IMR-90 (cell line): ENCODE measurements around the gene ZFHX3. TPM values are rescaled to one million over a fixed set of nuclear protein-coding genes. Genes with fewer than 3 reads are reported as not detected.

Source experiments
- ATAC-seq: fragments of 200-7000 bp; cut with Tn5 transposase; 2 replicates; pipeline ENCODE4 v1.9.1; 2020; ENCODE audit warnings: low read depth, mild to moderate bottlenecking, moderate library complexity
- BruUV-seq: library from RNA; stranded (reverse); fragments of 400-500 nt; replicated peaks from 2 replicates; lab custom pipeline; 2021; lab: Mats Ljungman, UMichigan
- CTCF ChIA-PET: fragments of 300-600 bp; formaldehyde crosslinking; extraction: SDS; loops from one replicate; lab custom pipeline; 2021; ENCODE audit warnings: antibody characterized with exemption; lab: Yijun Ruan, JAX
- POLR2A ChIA-PET: fragments of 300-600 bp; sonication (Branson Sonifier 250); formaldehyde crosslinking; loops from one replicate; lab custom pipeline; 2022; ENCODE audit warnings: antibody characterized with exemption; ENCODE audit not compliant: unreplicated experiment; lab: Charles Lee
- DNase-seq: peaks from one replicate; pipeline ENCODE4 v3.0.0; 2013
- H2AFZ ChIP-seq: replicated peaks from 2 replicates; pipeline ENCODE3; 2013; ENCODE audit warnings: low read length, mild to moderate bottlenecking; ENCODE audit not compliant: poor library complexity
- H2AK5ac ChIP-seq: 2 replicates; pipeline ENCODE4 v1.6.1; 2013; ENCODE audit warnings: low read depth, low read length, inconsistent platforms
- H2AK9ac ChIP-seq: replicated peaks from 2 replicates; pipeline ENCODE3; 2013; ENCODE audit warnings: mild to moderate bottlenecking, low read depth, low read length, moderate library complexity; ENCODE audit not compliant: poor library complexity
- H2BK120ac ChIP-seq: 2 replicates; pipeline ENCODE4 v1.6.1; 2013; ENCODE audit warnings: low read depth, low read length, inconsistent platforms
- H2BK15ac ChIP-seq: 3 replicates; pipeline ENCODE4 v1.6.1; 2013; ENCODE audit warnings: low read depth, low read length, inconsistent platforms
- H2BK20ac ChIP-seq: 2 replicates; pipeline ENCODE4 v1.6.1; 2013; ENCODE audit warnings: low read depth, mild to moderate bottlenecking, inconsistent platforms, low read length, moderate library complexity
- H2BK5ac ChIP-seq: 2 replicates; pipeline ENCODE4 v1.6.1; 2013; ENCODE audit warnings: mild to moderate bottlenecking, low read depth, low read length, inconsistent platforms; ENCODE audit not compliant: poor library complexity, severe bottlenecking
- H3K14ac ChIP-seq: replicated peaks from 2 replicates; pipeline ENCODE4 v1.6.1; 2013; ENCODE audit warnings: low read depth, low read length, inconsistent platforms
- H3K18ac ChIP-seq: 2 replicates; pipeline ENCODE4 v1.6.1; 2013; ENCODE audit warnings: low read depth, low read length, control low read depth
- H3K23ac ChIP-seq: 2 replicates; pipeline ENCODE4 v1.6.1; 2013; ENCODE audit warnings: low read depth, low read length, inconsistent platforms
- H3K27ac ChIP-seq: 2 replicates; pipeline ENCODE4 v1.5.1; 2013; ENCODE audit warnings: mild to moderate bottlenecking, control low read depth, low read length; ENCODE audit not compliant: insufficient read depth
- H3K27me3 ChIP-seq: 2 replicates; pipeline ENCODE4 v1.6.1; 2013; ENCODE audit warnings: low read length; ENCODE audit not compliant: control insufficient read depth, insufficient read depth
- H3K36me3 ChIP-seq: 2 replicates; pipeline ENCODE4 v1.6.1; 2013; ENCODE audit warnings: low read length, mixed read lengths; ENCODE audit not compliant: control insufficient read depth, insufficient read depth
- H3K4ac ChIP-seq: 2 replicates; pipeline ENCODE4 v1.6.1; 2013; ENCODE audit warnings: low read depth, low read length, inconsistent platforms
- H3K4me1 ChIP-seq: 2 replicates; pipeline ENCODE4 v1.6.1; 2013; ENCODE audit warnings: low read length, mixed read lengths; ENCODE audit not compliant: control insufficient read depth, insufficient read depth
- H3K4me2 ChIP-seq: 2 replicates; pipeline ENCODE4 v1.6.1; 2013; ENCODE audit warnings: low read depth, mild to moderate bottlenecking, control low read depth, low read length, moderate library complexity
- H3K4me3 ChIP-seq: 2 replicates; pipeline ENCODE4 v1.5.1; 2013; ENCODE audit warnings: low read depth, mild to moderate bottlenecking, control low read depth, low read length, moderate library complexity; ENCODE audit not compliant: insufficient read depth
- H3K56ac ChIP-seq: 2 replicates; pipeline ENCODE4 v1.6.1; 2013; ENCODE audit warnings: low read length, inconsistent platforms; ENCODE audit not compliant: insufficient read depth; ENCODE audit errors: extremely low read depth
- H3K79me1 ChIP-seq, 2 experiments: 2 replicates each; pipeline ENCODE4 v1.6.1; 2013; ENCODE audit warnings: low read length in 2 of 2, inconsistent platforms in 1 of 2, low read depth in 1 of 2
- H3K9ac ChIP-seq: 2 replicates; pipeline ENCODE4 v1.6.1; 2013; ENCODE audit warnings: low read depth, low read length, control low read depth
- H3K9me1 ChIP-seq: 2 replicates; pipeline ENCODE4 v1.6.1; 2013; ENCODE audit warnings: low read length, inconsistent platforms; ENCODE audit not compliant: insufficient read depth
- H3K9me3 ChIP-seq: 2 replicates; pipeline ENCODE4 v1.6.1; 2013; ENCODE audit warnings: low read length; ENCODE audit not compliant: control insufficient read depth, insufficient read depth
- H4K20me1 ChIP-seq: 2 replicates; pipeline ENCODE4 v1.6.1; 2013; ENCODE audit warnings: low read length, inconsistent platforms; ENCODE audit not compliant: insufficient read depth
- H4K5ac ChIP-seq: 2 replicates; pipeline ENCODE4 v1.6.1; 2013; ENCODE audit warnings: mild to moderate bottlenecking, low read depth, low read length, control low read depth
- H4K8ac ChIP-seq, 2 experiments: 2 replicates each; pipeline ENCODE4 v1.6.1; 2013; ENCODE audit warnings: low read depth in 2 of 2, low read length in 2 of 2, control low read depth in 1 of 2, inconsistent platforms in 1 of 2
- H4K91ac ChIP-seq: 2 replicates; pipeline ENCODE4 v1.6.1; 2013; ENCODE audit warnings: low read depth, low read length, inconsistent platforms; ENCODE audit not compliant: insufficient read depth
- BHLHE40 ChIP-seq: fragments of 150-350 bp; IDR thresholded peaks from 2 replicates; pipeline ENCODE4 v1.6.1; 2016; ENCODE audit warnings: mild to moderate bottlenecking, low read depth, low read length
- CEBPB ChIP-seq: IDR thresholded peaks from 2 replicates; pipeline ENCODE4 v1.6.1; 2012; ENCODE audit warnings: low read depth, low read length, improper control_type of control experiment
- CHD1 ChIP-seq: IDR thresholded peaks from 2 replicates; pipeline ENCODE4 v1.6.1; 2012; ENCODE audit warnings: low read depth, low read length, improper control_type of control experiment
- FOS ChIP-seq: fragments of 150-350 bp; IDR thresholded peaks from 2 replicates; pipeline ENCODE4 v1.6.1; 2016; ENCODE audit warnings: low read depth, low read length
- MAFK ChIP-seq: IDR thresholded peaks from 2 replicates; pipeline ENCODE4 v1.6.1; 2012; ENCODE audit warnings: low read depth, low read length, improper control_type of control experiment
- MAZ ChIP-seq: IDR thresholded peaks from 2 replicates; pipeline ENCODE4 v1.6.1; 2012; ENCODE audit warnings: low read depth, mild to moderate bottlenecking, low read length, improper control_type of control experiment, moderate library complexity, borderline replicate concordance
- MXI1 ChIP-seq: IDR thresholded peaks from 2 replicates; pipeline ENCODE4 v1.6.1; 2012; ENCODE audit warnings: low read depth, mild to moderate bottlenecking, low read length, moderate library complexity, borderline replicate concordance
- NFE2L2 ChIP-seq: fragments of 150-350 bp; IDR thresholded peaks from 2 replicates; pipeline ENCODE4 v1.6.1; 2016; ENCODE audit warnings: low read depth, mild to moderate bottlenecking, low read length
- POLR2A ChIP-seq: IDR thresholded peaks from 2 replicates; pipeline ENCODE4 v1.6.1; 2012; ENCODE audit warnings: mild to moderate bottlenecking, low read depth, low read length
- RAD21 ChIP-seq: IDR thresholded peaks from 2 replicates; pipeline ENCODE4 v1.6.1; 2012; ENCODE audit warnings: low read length, improper control_type of control experiment
- RCOR1 ChIP-seq: IDR thresholded peaks from 2 replicates; pipeline ENCODE4 v1.6.1; 2012; ENCODE audit warnings: mild to moderate bottlenecking, low read length, improper control_type of control experiment; ENCODE audit not compliant: insufficient replicate concordance
- RFX5 ChIP-seq: IDR thresholded peaks from 2 replicates; pipeline ENCODE4 v1.8.0; 2012; ENCODE audit warnings: low read depth, mild to moderate bottlenecking, low read length, moderate library complexity
- SMC3 ChIP-seq: fragments of 150-350 bp; IDR thresholded peaks from 2 replicates; pipeline ENCODE4 v1.6.1; 2016; ENCODE audit warnings: low read depth, mild to moderate bottlenecking, antibody characterized with exemption, low read length, moderate library complexity
- WGBS, 2 experiments: methylation state at CpG; one replicate each; pipeline versions ENCODE4 v1.1.5 to v1.1.7; 2013; ENCODE audit warnings: missing lambda C conversion rate in 2 of 2; ENCODE audit not compliant: insufficient read length in 1 of 2; ENCODE audit errors: extremely low coverage in 2 of 2; 5-methylcytosine and 5-hydroxymethylcytosine counted together
- dilution Hi-C: fragments of 300-500 bp; cut with HindIII; formaldehyde crosslinking; loops from one replicate; pipeline ENCODE4 v1.14.3; 2018; ENCODE audit warnings: low sequenced_read_pairs; ENCODE audit not compliant: unreplicated experiment
- in situ Hi-C: fragments of 300-500 bp; cut with MboI; formaldehyde crosslinking; loops from 3 replicates; pipeline ENCODE4 v1.14.3; 2019; ENCODE audit warnings: low sequenced_read_pairs, inconsistent platforms, mixed read lengths
- intact Hi-C: fragments of 100-400 bp; cut with micrococcal nuclease; formaldehyde crosslinking; loops from 2 replicates; pipeline ENCODE4 v1.10.0; 2022
- polyA plus RNA-seq, 3 experiments: library from polyadenylated mRNA; depleted of rRNA; stranded (reverse); fragments of >200 nt; gene quantifications; 2 replicates each; pipeline ENCODE4 v1.2.3, GENCODE V29; 2012; ENCODE audit warnings: low replicate concordance in 1 of 3
- total RNA-seq: library from RNA; depleted of rRNA; stranded (reverse); fragments of >200 nt; gene quantifications from 2 replicates; pipeline ENCODE4 v1.2.3, GENCODE V29; 2012
- TF ChIP-seq, protein P1 (sequence below): fragments of 150-350 bp; IDR thresholded peaks from 2 replicates; pipeline ENCODE4 v1.6.1; 2017; ENCODE audit warnings: mild to moderate bottlenecking, antibody characterized with exemption, low read length, low read depth
- TF ChIP-seq, protein P2 (sequence below): fragments of 150-350 bp; IDR thresholded peaks from 2 replicates; pipeline ENCODE4 v1.6.1; 2016; ENCODE audit warnings: low read depth, mild to moderate bottlenecking, low read length, moderate library complexity, borderline replicate concordance

Gene ZFHX3
- total and polyA plus RNA-seq, 2 of the 4 experiments (the other 2 are of a cell fraction), result 1.4 to 1.7 TPM

DNA sequence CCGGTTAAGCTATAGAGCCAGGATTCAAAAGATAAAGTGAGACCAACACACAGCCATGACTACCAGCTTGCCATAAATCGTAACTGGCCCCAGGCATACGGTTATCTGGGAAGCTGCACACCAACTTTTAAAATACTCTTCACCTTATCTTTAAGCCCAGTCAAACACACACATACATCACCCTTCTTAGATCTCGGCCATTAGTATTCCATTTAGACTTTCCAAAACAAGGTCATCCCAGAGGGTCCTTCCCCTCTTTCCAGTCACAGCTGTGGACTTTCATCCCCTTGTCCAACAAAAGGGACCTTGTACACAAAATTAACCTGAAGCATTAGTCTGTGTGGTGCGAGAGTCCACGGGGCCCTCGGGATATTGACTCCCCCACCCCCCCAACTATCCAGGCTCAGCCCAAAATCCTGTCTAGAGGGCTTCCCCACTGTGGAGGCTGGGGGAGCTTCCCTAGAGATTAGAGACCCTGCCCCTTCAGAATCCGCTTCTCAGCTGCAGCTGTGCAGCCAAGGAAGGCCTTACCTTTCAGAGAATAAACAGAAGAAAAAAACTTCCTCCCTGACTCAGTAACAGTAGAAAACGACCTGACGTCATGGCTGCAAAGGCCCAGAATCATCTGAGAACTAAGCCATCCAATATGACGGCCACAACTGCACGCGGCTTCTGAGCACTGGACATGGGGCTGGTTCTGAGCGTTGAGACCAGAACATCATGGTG lies 9.9 kb downstream of the ZFHX3 start:
- Histone ChIP-seq H3K4me1 (peaks cover 24% of the 10 kb centered on the region), H3K36me3 (no peaks in the 10 kb centered on the region), H3K9ac (no peak overlapping the region), H3K56ac (no peak overlapping the region), H3K23ac (peak overlapping the region; percentile 45; the same call in 1 of the 2 replicates), H3K27ac (no peak overlapping the region), H3K4me2 (no peak overlapping the region), H3K14ac (0 out of 2 replicates have a peak overlapping the region, but pooled peaks have one; percentile 41), H3K27me3 (no peaks in the 10 kb centered on the region), H4K91ac (no peak overlapping the region), H2BK20ac (no peak overlapping the region), H2BK5ac (no peak overlapping the region), H3K9me1 (peaks cover 5% of the 10 kb centered on the region; the same call in 1 of the 2 replicates), H3K4ac (no peak overlapping the region), H3K9me3 (no peaks in the 10 kb centered on the region), H2BK15ac (no peak overlapping the region), H3K79me1 (peaks cover 50 to 86% of the 10 kb centered on the region in 2 experiments), H4K20me1 (peaks cover 44% of the 10 kb centered on the region), H2AK9ac (no peak overlapping the region), H3K4me3 (no peak overlapping the region), H4K8ac (no peak overlapping the region), H2AK5ac (no peak overlapping the region), H2BK120ac (no peak overlapping the region), H3K18ac (no peak overlapping the region), H4K5ac (no peak overlapping the region), H2AFZ (no peak overlapping the region)
- CTCF ChIA-PET, result no interaction called here
- 72 to 100% methylated on average over 1 to 5 of the region's 14 CpGs for WGBS, 2 experiments
- POLR2A ChIA-PET, result no interaction called here
- dilution Hi-C loops (loop anchor here (25.0 kb wide), 1 partner anchor 101 kb away; no protein-coding TSS in a partner anchor), in situ Hi-C loops (no loop called here), intact Hi-C loops (no loop called here)
- ATAC-seq, result no peak
- BruUV-seq, result no TSS peak
- no peak for DNase-seq
- TF ChIP-seq, protein P1, sequence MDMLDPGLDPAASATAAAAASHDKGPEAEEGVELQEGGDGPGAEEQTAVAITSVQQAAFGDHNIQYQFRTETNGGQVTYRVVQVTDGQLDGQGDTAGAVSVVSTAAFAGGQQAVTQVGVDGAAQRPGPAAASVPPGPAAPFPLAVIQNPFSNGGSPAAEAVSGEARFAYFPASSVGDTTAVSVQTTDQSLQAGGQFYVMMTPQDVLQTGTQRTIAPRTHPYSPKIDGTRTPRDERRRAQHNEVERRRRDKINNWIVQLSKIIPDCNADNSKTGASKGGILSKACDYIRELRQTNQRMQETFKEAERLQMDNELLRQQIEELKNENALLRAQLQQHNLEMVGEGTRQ, result no peak
- TF ChIP-seq SMC3 (no peak), MXI1 (no peak), MAFK (no peak), NFE2L2 (no peak), POLR2A (no peak), RFX5 (no peak), RAD21 (no peak), FOS (no peak), CEBPB (no peak), BHLHE40 (no peak), CHD1 (no peak), MAZ (no peak), RCOR1 (no peak)
- TF ChIP-seq, protein P2, sequence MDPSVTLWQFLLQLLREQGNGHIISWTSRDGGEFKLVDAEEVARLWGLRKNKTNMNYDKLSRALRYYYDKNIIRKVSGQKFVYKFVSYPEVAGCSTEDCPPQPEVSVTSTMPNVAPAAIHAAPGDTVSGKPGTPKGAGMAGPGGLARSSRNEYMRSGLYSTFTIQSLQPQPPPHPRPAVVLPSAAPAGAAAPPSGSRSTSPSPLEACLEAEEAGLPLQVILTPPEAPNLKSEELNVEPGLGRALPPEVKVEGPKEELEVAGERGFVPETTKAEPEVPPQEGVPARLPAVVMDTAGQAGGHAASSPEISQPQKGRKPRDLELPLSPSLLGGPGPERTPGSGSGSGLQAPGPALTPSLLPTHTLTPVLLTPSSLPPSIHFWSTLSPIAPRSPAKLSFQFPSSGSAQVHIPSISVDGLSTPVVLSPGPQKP, result no peak
